GM12874 (cell line): ENCODE data around the gene KIFC3.

ENCODE experiments used
- CTCF ChIP-seq: IDR thresholded peaks from 2 replicates; pipeline ENCODE4 v1.5.1; 2011; ENCODE audit warnings: low read depth, mild to moderate bottlenecking, control low read depth, low read length, moderate library complexity; ENCODE audit not compliant: insufficient read depth

Gene KIFC3

GRCh38 chr16:57805176-57805575 lies 2.9 kb upstream of the KIFC3 start:
- no peak for TF ChIP-seq CTCF

DNA sequence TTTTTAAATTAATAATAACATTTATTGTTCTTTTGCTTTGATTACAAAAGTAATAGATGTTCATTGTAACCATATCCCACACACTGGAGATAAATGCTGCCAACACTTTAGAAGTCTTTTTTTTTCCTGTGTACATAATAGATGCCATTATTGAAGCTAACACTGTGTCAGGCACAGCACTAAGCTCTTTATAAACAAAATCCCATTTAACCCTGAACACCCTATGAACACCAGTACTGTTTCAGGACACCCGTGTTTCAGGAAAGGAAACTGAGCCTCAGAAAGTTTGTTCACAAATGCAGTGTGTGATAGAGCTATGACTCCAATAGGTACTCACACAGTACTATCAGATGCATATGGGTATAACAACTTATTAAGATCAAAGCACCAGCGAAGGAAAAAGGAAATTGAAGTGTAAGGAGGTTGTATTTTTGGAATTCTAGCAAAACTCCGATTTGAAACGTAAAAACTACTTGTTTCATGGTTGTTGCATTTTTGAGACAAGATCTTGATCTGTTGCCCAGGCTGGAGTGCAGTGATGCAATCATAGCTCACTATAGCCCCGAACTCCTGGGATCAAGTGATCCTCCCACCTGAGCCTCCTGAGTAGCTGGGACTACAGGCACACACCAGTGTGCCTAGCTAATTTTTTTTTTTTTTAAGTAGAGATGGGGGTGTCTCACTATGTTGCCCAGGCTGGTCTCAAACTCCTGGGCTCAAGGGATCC lies 2.0 kb upstream of the KIFC3 start:
- TF ChIP-seq CTCF = no peak

GRCh38 chr16:57803134-57803990 lies 1.1 kb upstream of the KIFC3 start:
- no peak for TF ChIP-seq CTCF

DNA sequence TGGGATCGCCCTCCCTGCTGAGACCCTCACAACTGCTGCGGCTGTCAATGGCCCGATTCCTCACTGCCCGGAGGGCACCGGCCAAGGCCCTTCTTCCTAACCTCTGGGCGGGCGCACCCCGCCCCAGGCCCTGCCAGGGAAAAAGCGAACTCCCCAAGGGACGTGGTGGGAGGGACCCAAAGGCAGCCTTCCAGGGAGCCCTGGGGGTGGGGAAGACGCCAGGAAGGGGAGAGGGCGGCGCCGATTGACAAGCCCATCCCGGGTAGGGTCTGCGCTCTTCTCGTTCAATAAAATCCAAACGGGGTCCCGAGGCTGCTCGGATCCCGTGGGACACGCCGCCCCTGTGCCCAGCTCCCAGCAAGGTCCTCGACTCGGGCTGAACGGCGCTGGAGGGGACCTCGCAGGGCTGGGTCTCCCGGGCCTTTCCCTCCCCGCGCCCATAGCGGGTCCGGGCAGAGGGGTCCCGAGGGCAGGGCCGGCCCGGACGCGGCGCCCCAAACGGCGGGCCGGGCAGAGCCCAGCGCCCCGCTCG lies 416 bp downstream of the KIFC3 start:
- no peak for TF ChIP-seq CTCF

- no peak for TF ChIP-seq CTCF
Observed at GRCh38 chr16:57801098-57801808, 1.0 kb downstream of the KIFC3 start.

- no peak for TF ChIP-seq CTCF
Observed at GRCh38 chr16:57800200-57801097, 1.8 kb downstream of the KIFC3 start.
